ENCODE results near the gene LRRC1.

The LRRC1 gene

GRCh38 chr6:53887316-53887715, 92.5 kb downstream of the LRRC1 start:
- DNase-seq (ENCODE audit: low read depth in 2 of 2) = no peak

GRCh38 chr6:53888931-53889330, 94.1 kb downstream of the LRRC1 start:
- no peak for DNase-seq (ENCODE audit: low read depth in 2 of 2)

- no peak for DNase-seq (ENCODE audit: low read depth in 2 of 2)
Observed at GRCh38 chr6:53889365-53889764, 94.6 kb downstream of the LRRC1 start.

- no peak for DNase-seq (ENCODE audit: low read depth in 2 of 2)
Observed at GRCh38 chr6:53892707-53893106, 97.9 kb downstream of the LRRC1 start.

- no peak for DNase-seq (ENCODE audit: low read depth in 2 of 2)
Observed at GRCh38 chr6:53894091-53894490, 99.3 kb downstream of the LRRC1 start.

- no peak for DNase-seq (ENCODE audit: low read depth in 2 of 2)
Observed at GRCh38 chr6:53896196-53896595, 101.4 kb downstream of the LRRC1 start.

- DNase-seq (ENCODE audit: low read depth in 2 of 2) = no peak
Observed at GRCh38 chr6:53898026-53898795, 103.4 kb downstream of the LRRC1 start.

GRCh38 chr6:53899512-53899911, 104.7 kb downstream of the LRRC1 start:
- no peak for DNase-seq (ENCODE audit: low read depth in 2 of 2)

GRCh38 chr6:53903357-53903756, 108.6 kb downstream of the LRRC1 start:
- no peak for DNase-seq (ENCODE audit: low read depth in 2 of 2)

- no peak for DNase-seq (ENCODE audit: low read depth in 2 of 2)
Observed at GRCh38 chr6:53906103-53906502, 111.3 kb downstream of the LRRC1 start.

GRCh38 chr6:53906842-53907241, 112.0 kb downstream of the LRRC1 start:
- no peak for DNase-seq (ENCODE audit: low read depth in 2 of 2)

GRCh38 chr6:53910834-53911233, 116.0 kb downstream of the LRRC1 start:
- DNase-seq (ENCODE audit: low read depth in 2 of 2) = no peak

- DNase-seq (ENCODE audit: low read depth in 2 of 2) = no peak
Observed at GRCh38 chr6:53912661-53913060, 117.9 kb downstream of the LRRC1 start.

- no peak for DNase-seq (ENCODE audit: low read depth in 2 of 2)
Observed at GRCh38 chr6:53913286-53913685, 118.5 kb downstream of the LRRC1 start.

GRCh38 chr6:53915026-53915691, 120.4 kb downstream of the LRRC1 start:
- DNase-seq (ENCODE audit: low read depth in 2 of 2) = no peak

GRCh38 chr6:53916804-53917463, 122.1 kb downstream of the LRRC1 start:
- no peak for DNase-seq (ENCODE audit: low read depth in 2 of 2)

- no peak for DNase-seq (ENCODE audit: low read depth in 2 of 2)
Observed at GRCh38 chr6:53917464-53917842, 122.6 kb downstream of the LRRC1 start.

- DNase-seq (ENCODE audit: low read depth in 2 of 2) = no peak
Observed at GRCh38 chr6:53918854-53919510, 124.2 kb downstream of the LRRC1 start.

- no peak for DNase-seq (ENCODE audit: low read depth in 2 of 2)
Observed at GRCh38 chr6:53919881-53920360, 125.1 kb downstream of the LRRC1 start.

GRCh38 chr6:53920881-53921280, 126.1 kb downstream of the LRRC1 start:
- DNase-seq (ENCODE audit: low read depth in 2 of 2) = no peak

GRCh38 chr6:53921639-53922038, 126.8 kb downstream of the LRRC1 start:
- DNase-seq (ENCODE audit: low read depth in 2 of 2) = no peak

- DNase-seq (ENCODE audit: low read depth in 2 of 2) = no peak
Observed at GRCh38 chr6:53922539-53922981, 127.8 kb downstream of the LRRC1 start.
